Ovary (tissue), 9 donors: Measurements from ENCODE around the gene PPFIA2. TPM values are rescaled to one million over a fixed set of nuclear protein-coding genes. Genes with fewer than 3 reads are reported as not detected.

ENCODE experiments used
- DNase-seq, 5 donors: peaks; one replicate each; pipeline ENCODE4 v3.0.0-alpha.2; 2019 to 2020
- H3K27ac ChIP-seq, 2 donors: fragments of 200-600 bp; one replicate each; pipeline versions ENCODE4 v1.5.1 to v1.8.0; 2019 to 2022
- H3K27me3 ChIP-seq: fragments of 200-600 bp; one replicate; pipeline ENCODE4 v1.8.0; 2022
- H3K36me3 ChIP-seq: fragments of 200-600 bp; sonication (generic); one replicate; pipeline ENCODE4 v1.5.1; 2019
- H3K4me1 ChIP-seq: one replicate; pipeline ENCODE4 v1.8.1; 2013; ENCODE audit warnings: mild to moderate bottlenecking, moderate library complexity; ENCODE audit not compliant: insufficient read depth
- H3K4me3 ChIP-seq: fragments of 200-600 bp; sonication (generic); one replicate; pipeline ENCODE4 v1.5.1; 2017
- H3K9me3 ChIP-seq, 2 donors: fragments of 200-600 bp in 1 of 2; sonication (generic) in 1 of 2; one replicate each; pipeline versions ENCODE4 v1.5.1 to v1.8.1; 2013 to 2019; ENCODE audit warnings: mild to moderate bottlenecking in 1 of 2, moderate library complexity in 1 of 2
- CTCF ChIP-seq, 3 donors: fragments of 450-650 bp in 2 of 3; fragments of 200-600 bp in 1 of 3; IDR thresholded peaks; one replicate each; pipeline versions ENCODE4 v1.5.1 to v1.8.0; 2016 to 2022; ENCODE audit warnings: antibody characterized with exemption in 3 of 3, mild to moderate bottlenecking in 1 of 3
- EP300 ChIP-seq: sonication (generic); formaldehyde crosslinking; IDR thresholded peaks from one replicate; pipeline ENCODE4 v1.6.1; 2017; ENCODE audit warnings: antibody characterized with exemption
- POLR2A ChIP-seq: fragments of 450-650 bp; IDR thresholded peaks from one replicate; pipeline ENCODE4 v1.6.1; 2017; ENCODE audit warnings: antibody characterized with exemption, mild to moderate bottlenecking, moderate library complexity
- WGBS, 3 donors: extraction: QIAGEN DNeasy Blood & Tissue Kit in 1 of 3; methylation state at CpG; one replicate each; pipeline versions ENCODE4 v1.1.5 to v1.1.7; 2013 to 2017; 5-methylcytosine and 5-hydroxymethylcytosine counted together
- intact Hi-C, 4 donors: fragments of 100-400 bp; cut with DNase I; formaldehyde crosslinking; loops; one replicate each; pipeline versions ENCODE4 v1.11.0 to v1.15.1; 2022 to 2023
- polyA plus RNA-seq, 2 donors: library from polyadenylated mRNA; stranded (reverse); fragments of 200-250 nt in 1 of 2; fragments of 350-450 nt in 1 of 2; fragmentation: Illumina TruSeq in 1 of 2; extraction: RNeasy Lipid Tissue Mini Kit (QIAGEN cat#74804) in 1 of 2; gene quantifications; one replicate each; pipeline ENCODE4 v1.2.3, GENCODE V29; 2013 to 2014
- total RNA-seq, 7 donors: library from RNA; depleted of rRNA in 2 of 7; stranded (reverse); fragments of >200 nt in 2 of 7; fragmentation: NEBNext Ultra II Directional in 3 of 7; extraction: Animal tissue kit (Norgen Biotek cat#: 25700) in 3 of 7; gene quantifications; one replicate each; pipeline versions ENCODE4 v1.1.0 to v1.2.4, GENCODE V29; 2016 to 2023
- donor health status: DM: no; HTN: no; CAD: no; lungs with moderate emphysema.
- donor health status: DM: no; HTN: no; CAD: no.
- donor health status: Bipolar disorder and iron deficiency.
- donor health status: DM: yes; HTN: yes; CAD: no.
- donor health status: DM: no; HTN: no; CAD: no.
- donor health status: DM: yes; HTN: yes; CAD: no.

PPFIA2 gene
- total and polyA plus RNA-seq, 9 donors = 0.99 to 8.3 (median 3.4) TPM

DNA sequence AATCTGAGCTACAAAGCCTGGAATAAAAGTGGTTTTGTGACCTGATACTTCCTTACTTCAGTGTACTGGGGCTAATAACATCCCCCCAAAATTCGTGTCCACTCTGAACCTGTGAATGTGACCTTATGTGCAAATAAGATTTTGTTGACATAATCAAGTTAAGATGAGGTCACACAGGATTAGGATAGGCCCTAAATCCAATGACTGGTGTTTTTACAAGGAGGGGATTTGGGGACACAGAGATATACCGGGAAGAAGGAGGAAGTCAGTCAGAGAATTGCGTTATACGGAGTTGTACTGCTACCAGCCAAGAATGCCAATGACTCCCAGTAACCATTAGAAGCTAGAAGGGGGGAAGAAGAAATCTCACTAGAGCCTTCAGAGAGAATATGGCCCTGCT lies 381.4 kb downstream of the PPFIA2 start:
- H3K4me1 ChIP-seq = no peaks in the 10 kb centered on the region
- no peak for TF ChIP-seq CTCF (IDR thresholded peaks at IDR 0.05)
- no peak for TF ChIP-seq POLR2A
- TF ChIP-seq EP300 = no peak
- H3K36me3 ChIP-seq = no peaks in the 10 kb centered on the region
- H3K27ac ChIP-seq = no peak overlapping the region
- no peak overlapping the region for H3K4me3 ChIP-seq
- no peaks in the 10 kb centered on the region for H3K27me3 ChIP-seq
- H3K9me3 ChIP-seq = no peaks in the 10 kb centered on the region
- DNase-seq = no peak
- intact Hi-C loops = no loop called here
- 85 to 92% (median 90%) methylated on average over 4 of the region's 4 CpGs for WGBS, 3 donors

GRCh38 chr12:81375969-81376368 lies 383.2 kb downstream of the PPFIA2 start:
- Histone ChIP-seq H3K4me1 (no peaks in the 10 kb centered on the region), H3K36me3 (no peaks in the 10 kb centered on the region), H3K27me3 (no peaks in the 10 kb centered on the region), H3K9me3 (no peaks in the 10 kb centered on the region), H3K27ac (no peak overlapping the region), H3K4me3 (no peak overlapping the region)
- intact Hi-C loops = no loop called here
- TF ChIP-seq CTCF (IDR thresholded peaks at IDR 0.05) (no peak), EP300 (no peak), POLR2A (no peak)
- no peak for DNase-seq
- WGBS, 3 donors = 57 to 88% (median 72%) methylated on average over 3 of the region's 3 CpGs

- Histone ChIP-seq H3K27ac (no peak overlapping the region), H3K27me3 (no peaks in the 10 kb centered on the region), H3K4me1 (no peaks in the 10 kb centered on the region), H3K9me3 (no peaks in the 10 kb centered on the region), H3K4me3 (no peak overlapping the region), H3K36me3 (no peaks in the 10 kb centered on the region)
- intact Hi-C loops = no loop called here
- TF ChIP-seq EP300 (no peak), CTCF (IDR thresholded peaks at IDR 0.05) (no peak), POLR2A (no peak)
- WGBS, 3 donors = 89 to 91% (median 90%) methylated on average over 1 of the region's 1 CpG
- DNase-seq = no peak
These were observed 388.7 kb downstream of the PPFIA2 start for GRCh38 chr12:81370456-81370855.

DNA sequence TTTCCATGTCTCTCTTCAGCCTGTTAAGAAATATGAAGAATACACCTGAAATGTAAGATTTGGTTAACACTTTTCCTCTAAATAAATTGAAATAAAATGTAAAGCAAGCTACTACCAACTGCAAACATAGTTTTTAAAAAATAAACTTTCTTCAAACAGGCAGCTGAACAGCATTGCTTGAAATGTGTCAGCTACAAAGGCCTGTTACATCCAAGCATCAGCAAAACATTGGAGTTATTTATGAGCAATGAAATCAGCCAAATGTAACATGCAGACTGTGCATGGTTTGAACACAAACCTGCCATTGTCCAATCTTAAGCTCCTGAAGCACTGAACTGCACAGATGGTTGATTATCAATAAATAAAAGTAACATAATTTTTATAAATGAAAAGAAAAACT lies 390.0 kb downstream of the PPFIA2 start:
- TF ChIP-seq EP300 (no peak), CTCF (IDR thresholded peaks at IDR 0.05) (no peak), POLR2A (no peak)
- H3K4me3 ChIP-seq = no peak overlapping the region
- H3K36me3 ChIP-seq = no peaks in the 10 kb centered on the region
- H3K9me3 ChIP-seq = no peaks in the 10 kb centered on the region
- no peak for DNase-seq
- intact Hi-C loops = no loop called here
- no peaks in the 10 kb centered on the region for H3K4me1 ChIP-seq
- no peaks in the 10 kb centered on the region for H3K27me3 ChIP-seq
- H3K27ac ChIP-seq = no peak overlapping the region

- TF ChIP-seq POLR2A (no peak), CTCF (IDR thresholded peaks at IDR 0.05) (no peak), EP300 (no peak)
- intact Hi-C loops = no loop called here
- Histone ChIP-seq H3K27me3 (no peaks in the 10 kb centered on the region), H3K27ac (no peak overlapping the region), H3K4me1 (no peaks in the 10 kb centered on the region), H3K9me3 (no peaks in the 10 kb centered on the region), H3K36me3 (no peaks in the 10 kb centered on the region), H3K4me3 (no peak overlapping the region)
- no peak for DNase-seq
- WGBS, 3 donors = 15 to 31% (median 18%) methylated on average over 2 of the region's 2 CpGs
These were observed 393.9 kb downstream of the PPFIA2 start for GRCh38 chr12:81365284-81365683.
